GM12872 (cell line): Measurements from ENCODE around the gene PDE1A.

Experiments used
- TF ChIP-seq, protein P1 (sequence below): IDR thresholded peaks from 3 replicates; pipeline ENCODE4 v1.5.1; 2011; ENCODE audit warnings: low read depth, mild to moderate bottlenecking, low read length, moderate library complexity; ENCODE audit not compliant: insufficient read depth

Gene PDE1A

GRCh38 chr2:182426918-182427240 is at the start of gene PDE1A:
Gene PDE1A, minus strand, starts transcription at chr2:182427036.
- TF ChIP-seq, protein P1, sequence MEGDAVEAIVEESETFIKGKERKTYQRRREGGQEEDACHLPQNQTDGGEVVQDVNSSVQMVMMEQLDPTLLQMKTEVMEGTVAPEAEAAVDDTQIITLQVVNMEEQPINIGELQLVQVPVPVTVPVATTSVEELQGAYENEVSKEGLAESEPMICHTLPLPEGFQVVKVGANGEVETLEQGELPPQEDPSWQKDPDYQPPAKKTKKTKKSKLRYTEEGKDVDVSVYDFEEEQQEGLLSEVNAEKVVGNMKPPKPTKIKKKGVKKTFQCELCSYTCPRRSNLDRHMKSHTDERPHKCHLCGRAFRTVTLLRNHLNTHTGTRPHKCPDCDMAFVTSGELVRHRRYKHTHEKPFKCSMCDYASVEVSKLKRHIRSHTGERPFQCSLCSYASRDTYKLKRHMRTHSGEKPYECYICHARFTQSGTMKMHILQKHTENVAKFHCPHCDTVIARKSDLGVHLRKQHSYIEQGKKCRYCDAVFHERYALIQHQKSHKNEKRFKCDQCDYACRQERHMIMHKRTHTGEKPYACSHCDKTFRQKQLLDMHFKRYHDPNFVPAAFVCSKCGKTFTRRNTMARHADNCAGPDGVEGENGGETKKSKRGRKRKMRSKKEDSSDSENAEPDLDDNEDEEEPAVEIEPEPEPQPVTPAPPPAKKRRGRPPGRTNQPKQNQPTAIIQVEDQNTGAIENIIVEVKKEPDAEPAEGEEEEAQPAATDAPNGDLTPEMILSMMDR, result no peak

- TF ChIP-seq, protein P1, result no peak
These were observed 46.8 kb upstream of the PDE1A start for GRCh38 chr2:182473635-182474034.

DNA sequence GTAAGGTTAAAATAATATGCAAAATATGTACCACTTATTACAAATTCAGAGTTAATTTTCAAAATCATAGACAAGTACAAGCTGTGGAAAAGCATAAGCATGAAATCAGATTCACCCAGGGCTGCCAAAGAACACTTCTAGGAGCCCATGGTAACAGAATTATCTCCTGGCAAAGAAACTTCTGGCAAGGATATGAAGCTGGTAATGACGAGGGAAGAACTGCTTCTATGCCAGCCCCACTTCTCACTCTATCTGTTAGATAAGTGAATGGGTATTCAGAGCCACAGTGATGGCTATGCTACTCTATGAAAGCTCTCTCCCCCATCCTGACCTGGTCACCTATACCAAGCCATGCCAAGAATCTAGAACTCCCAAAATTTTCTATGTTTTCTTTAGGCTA is 36.9 kb upstream of the PDE1A start:
- TF ChIP-seq, protein P1, result no peak

DNA sequence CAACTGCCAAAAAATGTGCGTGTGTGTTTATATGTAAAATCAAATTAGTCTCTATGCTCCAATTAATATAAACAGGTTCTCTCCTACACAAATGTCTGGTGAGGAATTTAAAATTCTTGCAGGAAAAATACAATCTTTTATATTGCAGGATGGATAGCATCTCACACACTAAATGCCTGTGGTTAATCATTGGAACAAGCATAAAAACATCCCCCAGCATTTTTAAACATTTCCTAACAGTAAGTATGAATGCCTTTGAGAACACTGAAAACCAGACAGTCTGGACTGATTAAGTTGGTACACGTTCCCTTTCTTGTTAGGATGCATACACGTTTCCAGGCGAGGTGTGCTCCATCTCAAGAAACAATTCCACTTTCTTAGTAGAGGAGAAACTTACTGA is 29.9 kb upstream of the PDE1A start:
- TF ChIP-seq, protein P1, result no peak

- TF ChIP-seq, protein P1, result no peak
These were observed 25.7 kb upstream of the PDE1A start for GRCh38 chr2:182452456-182452990.

- TF ChIP-seq, protein P1, result no peak
These were observed 21.5 kb upstream of the PDE1A start for GRCh38 chr2:182448371-182448770.

DNA sequence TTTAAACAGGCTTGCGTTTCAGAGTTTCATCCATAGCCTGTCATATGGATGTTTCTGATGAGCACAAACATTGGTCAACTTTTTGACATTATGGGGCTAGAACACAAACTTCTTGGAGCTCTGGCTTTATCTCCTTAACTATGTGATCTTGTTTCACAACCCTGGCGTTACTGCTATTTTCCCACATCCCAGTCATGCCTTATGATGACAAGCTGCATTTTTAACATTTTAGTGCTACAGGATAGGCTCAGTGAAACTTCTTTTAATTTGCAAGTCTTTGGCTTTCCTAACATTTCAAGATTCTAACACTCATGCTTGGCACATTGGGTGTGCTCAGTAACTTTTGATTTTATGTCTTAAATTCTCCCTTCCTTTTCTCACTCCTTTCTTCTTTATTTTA is 21.0 kb upstream of the PDE1A start:
- TF ChIP-seq, protein P1, result no peak
